Measurements from ENCODE around the gene LHX3.

Gene LHX3

DNA sequence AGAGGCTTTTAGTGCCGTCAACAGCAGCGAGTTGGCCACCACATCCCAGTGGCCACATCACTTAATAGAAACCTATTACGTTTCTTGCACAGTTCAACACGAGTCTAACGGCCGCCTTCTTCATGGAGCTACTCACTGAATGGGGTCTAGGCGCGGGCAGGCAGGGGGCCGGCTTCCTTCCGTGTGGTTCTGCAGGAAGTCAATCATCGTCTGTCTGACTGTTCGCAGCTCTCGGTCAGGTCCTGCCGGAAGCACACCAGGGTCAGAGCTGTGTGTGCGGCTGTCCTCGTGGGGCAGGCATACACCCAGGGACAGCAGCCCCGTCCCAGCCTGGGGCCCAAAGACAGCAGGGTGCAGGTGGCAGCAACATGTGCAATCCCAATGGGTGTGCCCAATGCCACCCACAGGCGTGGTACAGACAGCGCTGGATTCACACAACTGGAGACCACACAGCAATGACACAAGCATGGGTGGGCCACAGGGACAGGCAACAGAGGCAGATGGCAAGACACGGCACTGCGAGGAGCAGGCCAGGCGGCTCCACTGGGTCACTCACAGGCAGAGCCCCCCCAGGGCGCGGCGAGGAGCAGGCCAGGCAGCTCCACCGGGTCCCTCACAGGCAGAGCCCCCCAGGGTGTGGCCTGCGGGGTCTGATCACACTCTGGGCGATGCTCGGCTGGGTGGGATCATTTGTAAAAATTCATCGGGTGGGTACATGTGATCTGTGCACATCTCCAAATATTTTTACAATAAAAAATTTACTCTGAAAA is 19.1 kb upstream of the LHX3 start:
- TF ChIP-seq, protein P1, sequence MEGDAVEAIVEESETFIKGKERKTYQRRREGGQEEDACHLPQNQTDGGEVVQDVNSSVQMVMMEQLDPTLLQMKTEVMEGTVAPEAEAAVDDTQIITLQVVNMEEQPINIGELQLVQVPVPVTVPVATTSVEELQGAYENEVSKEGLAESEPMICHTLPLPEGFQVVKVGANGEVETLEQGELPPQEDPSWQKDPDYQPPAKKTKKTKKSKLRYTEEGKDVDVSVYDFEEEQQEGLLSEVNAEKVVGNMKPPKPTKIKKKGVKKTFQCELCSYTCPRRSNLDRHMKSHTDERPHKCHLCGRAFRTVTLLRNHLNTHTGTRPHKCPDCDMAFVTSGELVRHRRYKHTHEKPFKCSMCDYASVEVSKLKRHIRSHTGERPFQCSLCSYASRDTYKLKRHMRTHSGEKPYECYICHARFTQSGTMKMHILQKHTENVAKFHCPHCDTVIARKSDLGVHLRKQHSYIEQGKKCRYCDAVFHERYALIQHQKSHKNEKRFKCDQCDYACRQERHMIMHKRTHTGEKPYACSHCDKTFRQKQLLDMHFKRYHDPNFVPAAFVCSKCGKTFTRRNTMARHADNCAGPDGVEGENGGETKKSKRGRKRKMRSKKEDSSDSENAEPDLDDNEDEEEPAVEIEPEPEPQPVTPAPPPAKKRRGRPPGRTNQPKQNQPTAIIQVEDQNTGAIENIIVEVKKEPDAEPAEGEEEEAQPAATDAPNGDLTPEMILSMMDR (IDR thresholded peaks at IDR 0.05; ENCODE audit: insufficient read depth, low read length, missing control alignments) = no peak
- ChIA-PET POLR2A (no interaction called here), CTCF (interaction anchor here (0.8 to 5.7 kb wide), 16 partner anchors 8 to 164 kb away, joined by 3 to 66 read pairs (median 4); no protein-coding TSS in a partner anchor)
- DNase-seq (ENCODE audit: low read depth, low spot score) = no peak
- no peak overlapping the region for H3K4me3 ChIP-seq (ENCODE audit: low read depth, low read length)

DNA sequence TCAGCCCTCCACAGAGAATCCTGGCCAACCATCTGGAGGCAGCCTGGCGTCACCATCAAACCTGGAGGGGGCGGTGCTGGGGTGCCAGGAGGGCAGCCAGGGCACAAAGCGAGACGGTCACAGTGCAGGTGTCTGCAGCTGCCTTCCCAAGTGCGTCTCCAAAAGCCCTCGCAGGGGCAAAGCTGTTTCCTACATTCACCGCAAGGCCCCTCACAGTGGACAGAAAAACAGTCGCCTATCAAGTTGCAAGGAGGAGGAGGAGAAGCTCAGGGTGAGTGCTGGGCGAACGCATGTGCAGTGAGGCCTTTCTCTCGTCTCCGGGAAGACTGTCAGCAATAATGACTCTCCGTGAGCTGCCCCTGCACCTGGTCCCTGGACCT is 18.0 kb upstream of the LHX3 start:
- TF ChIP-seq, protein P1 (IDR thresholded peaks at IDR 0.05; ENCODE audit: insufficient read depth, low read length, missing control alignments) = no peak
- H3K4me3 ChIP-seq (ENCODE audit: low read depth, low read length) = no peak overlapping the region
- DNase-seq (ENCODE audit: low read depth, low spot score) = no peak
- POLR2A ChIA-PET = no interaction called here
- CTCF ChIA-PET = interaction anchor here (0.8 to 1.7 kb wide), 7 partner anchors 8 to 101 kb away, joined by 3 to 8 read pairs (median 4); no protein-coding TSS in a partner anchor

DNA sequence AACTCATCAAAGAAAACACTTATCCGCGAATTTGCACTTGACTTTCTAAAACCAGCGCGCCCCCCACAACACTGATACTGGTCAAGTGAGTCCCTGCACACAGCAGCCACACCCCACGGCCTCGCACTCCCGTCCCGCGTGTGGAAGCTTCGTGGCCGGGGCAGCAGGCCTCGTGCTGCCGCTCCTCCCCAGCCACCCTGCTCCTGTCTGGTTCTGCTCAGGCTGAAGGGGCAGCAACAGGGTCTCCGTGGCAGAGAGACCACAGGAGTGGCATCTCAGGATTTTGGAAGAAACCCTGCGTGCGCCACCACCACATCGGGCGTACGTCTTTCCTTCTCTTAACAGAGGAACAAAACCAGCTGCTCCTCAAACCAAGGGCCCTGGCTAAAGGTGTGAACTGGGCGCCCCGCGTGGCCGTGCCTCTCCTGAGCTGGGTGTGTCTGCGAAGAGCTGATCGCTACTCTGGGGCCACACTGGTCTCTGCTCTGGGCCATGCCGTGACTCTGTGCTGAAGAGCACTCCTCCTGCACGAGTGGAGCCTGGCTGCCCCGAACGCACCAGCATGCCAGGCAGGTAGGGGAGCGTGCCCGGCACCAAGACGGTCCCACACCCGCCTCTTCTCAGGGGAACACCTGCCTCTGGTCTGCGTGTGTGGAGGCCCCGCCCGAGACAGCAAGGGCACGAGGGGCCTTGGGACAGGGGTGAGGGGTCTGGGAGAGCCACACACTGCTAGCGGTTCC is 17.4 kb upstream of the LHX3 start:
- DNase-seq (ENCODE audit: low read depth, low spot score) = no peak
- CTCF ChIA-PET = interaction anchor here (1.4 to 1.7 kb wide), 3 partner anchors 12 to 100 kb away, joined by 3 to 5 read pairs (median 4); no protein-coding TSS in a partner anchor
- no peak overlapping the region for H3K4me3 ChIP-seq (ENCODE audit: low read depth, low read length)
- TF ChIP-seq, protein P1 (IDR thresholded peaks at IDR 0.05; ENCODE audit: insufficient read depth, low read length, missing control alignments) = no peak
- POLR2A ChIA-PET = no interaction called here

DNA sequence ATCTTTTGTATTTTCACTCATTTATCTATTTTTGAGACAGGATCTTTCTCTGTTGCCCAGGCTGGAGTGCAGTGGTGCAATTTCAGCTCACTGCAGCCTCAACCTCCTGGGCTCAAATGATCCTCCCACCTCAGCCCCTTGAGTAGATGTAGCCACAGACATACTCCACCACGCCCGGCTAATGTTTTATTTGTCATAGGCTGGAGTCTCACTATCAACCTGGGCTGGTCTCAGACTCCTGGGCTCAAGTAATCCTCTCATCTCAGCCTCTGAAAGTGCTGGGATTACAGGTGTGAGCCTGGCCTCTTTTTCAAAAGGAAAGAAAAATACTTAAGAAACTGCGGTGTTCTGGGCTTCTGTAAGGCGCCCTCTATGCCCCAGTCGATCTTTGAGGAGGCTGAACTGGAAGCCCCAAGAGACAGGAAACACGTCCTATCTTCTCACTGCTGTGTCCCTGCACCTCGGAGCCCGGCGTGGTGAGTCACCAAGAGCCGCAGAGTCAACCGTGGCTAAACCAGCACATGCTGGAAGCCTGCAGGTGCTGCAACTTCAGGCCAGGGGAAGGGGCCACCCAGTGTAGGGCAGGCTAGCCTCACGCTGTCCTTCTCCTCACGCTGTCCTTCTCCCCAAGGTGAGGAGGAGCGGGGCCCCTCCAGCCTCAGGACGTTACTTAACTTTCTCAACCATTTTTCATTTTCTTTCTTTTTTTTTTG is 15.2 kb upstream of the LHX3 start:
- no peak overlapping the region for H3K4me3 ChIP-seq (ENCODE audit: low read depth, low read length)
- CTCF ChIA-PET = interaction anchor here (1.3 to 1.9 kb wide), 2 partner anchors 8 to 37 kb away, joined by 3 to 10 read pairs; no protein-coding TSS in a partner anchor
- POLR2A ChIA-PET = no interaction called here
- TF ChIP-seq, protein P1 (IDR thresholded peaks at IDR 0.05; ENCODE audit: insufficient read depth, low read length, missing control alignments) = no peak
- no peak for DNase-seq (ENCODE audit: low read depth, low spot score)

DNA sequence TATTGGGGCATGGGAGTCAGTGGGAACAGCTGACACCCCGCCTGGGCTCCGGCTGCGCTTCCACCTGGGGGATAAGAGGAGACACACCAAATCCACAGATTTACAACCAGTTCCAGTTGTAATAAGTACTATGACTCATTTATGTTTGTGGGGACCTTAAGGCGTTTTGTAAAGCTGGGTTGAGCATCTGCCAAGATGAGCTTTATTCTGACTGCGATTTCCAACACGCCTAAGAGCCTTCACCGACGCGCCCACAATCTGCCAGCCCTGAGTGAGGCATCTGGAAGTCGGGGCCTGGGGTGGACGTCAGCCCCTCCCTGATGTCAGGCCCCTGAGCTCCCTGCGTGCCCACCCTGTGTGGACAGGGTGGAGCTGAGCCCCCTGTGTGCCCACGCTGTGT is 14.3 kb upstream of the LHX3 start:
- peak; percentile 31 for DNase-seq (ENCODE audit: low read depth, low spot score)
- TF ChIP-seq, protein P1 (IDR thresholded peaks at IDR 0.05; ENCODE audit: insufficient read depth, low read length, missing control alignments) = no peak
- POLR2A ChIA-PET = no interaction called here
- CTCF ChIA-PET = interaction anchor here (0.8 to 1.9 kb wide), 3 partner anchors 9 to 49 kb away, joined by 3 to 10 read pairs (median 7); no protein-coding TSS in a partner anchor
- H3K4me3 ChIP-seq (ENCODE audit: low read depth, low read length) = no peak overlapping the region
